AG20443 (cell line): ENCODE results near the gene DLGAP4.
A peak's percentile ranks its signal among the peaks of the same experiment; 100 is the strongest.

Source experiments
- DNase-seq: peaks from one replicate; pipeline ENCODE4 v3.0.0; 2012; ENCODE audit warnings: low spot score, mixed read lengths

The DLGAP4 gene

DNA sequence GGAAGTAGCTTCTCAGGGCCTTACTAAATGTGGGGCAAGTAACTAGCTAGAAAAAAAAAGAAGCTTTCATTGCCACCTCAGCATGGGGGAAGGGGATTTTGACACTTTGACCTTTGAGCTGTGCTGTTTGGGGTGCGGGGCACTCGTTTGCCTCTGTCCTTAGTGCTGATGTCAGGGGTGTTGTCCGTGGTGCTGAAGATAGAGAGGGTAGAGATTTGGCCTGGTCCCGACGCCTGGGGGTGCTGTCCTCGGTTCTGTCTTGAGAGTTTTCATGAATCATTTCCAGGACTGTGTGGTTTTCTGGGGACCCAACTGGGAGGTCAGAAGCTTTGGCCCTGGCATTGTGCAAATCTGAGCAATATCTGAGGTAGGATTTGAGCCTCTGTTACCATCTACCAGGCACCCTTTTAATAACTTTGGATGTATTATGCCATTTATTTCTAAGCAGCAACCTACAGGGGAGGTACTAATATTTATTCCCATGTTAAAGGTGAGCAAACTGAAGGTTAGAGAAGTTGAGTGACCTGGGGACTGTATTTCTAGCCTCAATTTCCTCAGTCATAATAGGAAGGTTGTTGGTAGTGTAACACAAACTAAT lies 78.0 kb downstream of the DLGAP4 start:
- peak; percentile 66 for DNase-seq

GRCh38 chr20:36385503-36385902 lies 79.4 kb downstream of the DLGAP4 start:
- no peak for DNase-seq

DNA sequence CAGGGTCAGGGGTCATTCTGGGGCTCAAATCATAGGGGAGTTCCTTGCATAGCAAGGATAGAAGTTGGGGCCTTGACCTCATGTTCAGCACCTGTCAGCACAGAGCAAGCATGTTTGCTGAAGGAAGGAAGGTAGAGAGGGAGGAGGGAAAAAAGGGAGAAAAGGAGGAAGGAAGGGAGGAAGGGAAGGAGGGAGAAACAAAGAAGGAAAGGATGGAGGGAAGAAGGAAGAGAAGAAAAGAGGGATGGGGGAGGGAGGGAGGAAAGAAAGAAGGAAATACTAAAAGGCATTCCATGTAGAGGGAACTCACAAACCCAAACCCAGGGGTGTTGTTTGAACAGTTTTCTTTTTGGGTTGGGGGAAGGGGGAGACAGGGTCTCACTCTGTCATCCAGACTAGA lies 80.1 kb downstream of the DLGAP4 start:
- no peak for DNase-seq

DNA sequence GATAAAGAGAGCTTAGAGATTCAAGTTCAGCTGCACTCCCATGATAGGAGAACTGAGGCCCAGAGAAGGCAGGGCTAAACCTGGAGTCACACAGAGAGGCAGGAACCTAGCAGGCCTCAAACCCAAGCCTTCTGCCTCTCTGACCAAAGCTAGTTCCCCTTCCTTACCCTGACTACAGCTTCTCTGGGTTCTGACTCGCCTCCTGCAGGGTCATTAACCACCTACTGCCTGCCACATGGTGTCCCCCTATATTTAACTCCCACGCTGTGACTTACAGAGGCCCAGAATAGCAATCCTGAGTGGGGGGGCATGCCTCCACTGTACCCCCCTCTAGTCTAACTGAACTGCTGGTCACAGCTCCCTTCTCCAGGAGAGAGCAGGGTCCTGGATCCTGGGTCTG lies 84.1 kb downstream of the DLGAP4 start:
- DNase-seq: no peak

- DNase-seq: no peak
Measured at GRCh38 chr20:36390719-36391415, 84.7 kb downstream of the DLGAP4 start.

GRCh38 chr20:36391456-36391855 lies 85.3 kb downstream of the DLGAP4 start:
- peak; percentile 40 for DNase-seq

DNA sequence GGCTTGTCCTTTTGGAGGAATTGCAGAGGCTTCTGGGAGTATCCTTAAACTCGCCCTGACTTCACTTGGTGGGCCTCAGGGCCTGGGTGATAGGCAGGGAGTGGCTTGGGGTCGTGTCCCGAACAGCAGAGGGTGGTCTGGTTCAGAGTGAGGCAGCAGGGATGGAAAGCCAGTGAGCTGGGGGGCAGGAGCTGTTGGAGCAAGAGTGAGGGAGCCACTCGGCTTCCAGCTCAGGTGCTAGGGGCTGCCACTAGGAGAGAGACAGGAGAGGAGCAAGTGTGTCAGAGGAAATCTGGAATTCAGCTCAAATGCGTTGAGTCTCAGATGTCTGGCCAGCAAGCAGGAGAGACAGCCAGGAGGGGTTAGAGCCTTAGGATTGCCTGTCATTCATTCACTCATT lies 85.8 kb downstream of the DLGAP4 start:
- no peak for DNase-seq

- no peak for DNase-seq
Measured at GRCh38 chr20:36392989-36393388, 86.8 kb downstream of the DLGAP4 start.

DNA sequence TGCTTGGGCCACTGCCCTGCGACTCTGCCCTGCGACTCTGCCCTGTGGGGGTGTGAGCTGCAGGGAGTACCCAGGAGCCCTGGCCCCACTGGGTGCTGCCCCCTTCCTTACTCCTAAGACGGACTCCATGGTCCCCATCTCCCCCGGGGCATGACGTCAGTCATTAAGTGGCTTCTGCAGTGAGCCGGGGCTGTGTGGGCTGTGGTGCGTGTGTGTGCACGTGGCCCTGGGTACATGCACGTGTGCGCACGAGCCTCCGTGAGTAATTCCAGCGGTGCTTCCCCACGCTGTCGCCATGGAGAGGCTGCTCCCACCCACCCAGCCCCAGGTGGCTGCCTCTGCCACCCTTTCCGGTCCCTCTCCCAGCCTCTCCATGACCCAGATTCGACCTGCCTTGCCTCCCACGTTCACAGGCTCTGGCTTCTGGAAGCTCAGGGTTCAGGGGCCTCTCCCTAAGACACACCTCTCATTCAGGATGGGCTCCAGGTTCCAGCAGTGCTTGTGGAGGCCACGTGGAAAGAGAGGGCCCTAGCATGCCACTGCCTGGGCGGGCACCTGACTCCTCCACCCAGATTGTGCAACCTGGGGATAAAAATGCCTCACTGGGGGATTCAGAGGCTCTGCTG lies 88.3 kb downstream of the DLGAP4 start:
- no peak for DNase-seq

GRCh38 chr20:36396340-36396739 lies 90.2 kb downstream of the DLGAP4 start:
- no peak for DNase-seq

- DNase-seq: no peak
Measured at GRCh38 chr20:36396847-36397630, 90.9 kb downstream of the DLGAP4 start.

DNA sequence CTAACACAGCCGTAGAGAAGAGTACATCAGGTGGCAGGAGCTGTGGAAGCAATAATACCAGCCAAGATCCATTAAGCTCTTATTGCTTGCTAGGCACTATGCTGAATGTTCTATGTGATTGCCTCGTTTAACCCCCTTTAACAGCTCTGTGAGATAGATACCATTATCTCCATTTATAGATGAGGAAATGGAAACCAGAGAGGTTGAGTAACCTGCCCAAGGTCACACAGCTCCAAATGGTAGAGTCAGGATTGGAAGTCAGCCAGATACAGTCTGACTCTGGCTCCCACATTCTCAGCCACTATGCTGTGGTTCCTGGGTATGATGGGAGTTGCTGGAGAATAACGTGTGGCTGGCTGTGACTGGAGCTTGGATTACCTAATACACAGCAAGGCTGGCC lies 92.4 kb downstream of the DLGAP4 start:
- DNase-seq: no peak

- peak; percentile 45 for DNase-seq
Measured at GRCh38 chr20:36399147-36399968, 93.2 kb downstream of the DLGAP4 start.

GRCh38 chr20:36399969-36400545 lies 93.9 kb downstream of the DLGAP4 start:
- DNase-seq: no peak

- no peak for DNase-seq
Measured at GRCh38 chr20:36400909-36401735, 95.0 kb downstream of the DLGAP4 start.

GRCh38 chr20:36402708-36403107 lies 96.6 kb downstream of the DLGAP4 start:
- no peak for DNase-seq

GRCh38 chr20:36404435-36404978 lies 98.4 kb downstream of the DLGAP4 start:
- no peak for DNase-seq

- DNase-seq: no peak
Measured at GRCh38 chr20:36405255-36405654, 99.1 kb downstream of the DLGAP4 start.

GRCh38 chr20:36407199-36407733 lies 101.1 kb downstream of the DLGAP4 start:
- no peak for DNase-seq

DNA sequence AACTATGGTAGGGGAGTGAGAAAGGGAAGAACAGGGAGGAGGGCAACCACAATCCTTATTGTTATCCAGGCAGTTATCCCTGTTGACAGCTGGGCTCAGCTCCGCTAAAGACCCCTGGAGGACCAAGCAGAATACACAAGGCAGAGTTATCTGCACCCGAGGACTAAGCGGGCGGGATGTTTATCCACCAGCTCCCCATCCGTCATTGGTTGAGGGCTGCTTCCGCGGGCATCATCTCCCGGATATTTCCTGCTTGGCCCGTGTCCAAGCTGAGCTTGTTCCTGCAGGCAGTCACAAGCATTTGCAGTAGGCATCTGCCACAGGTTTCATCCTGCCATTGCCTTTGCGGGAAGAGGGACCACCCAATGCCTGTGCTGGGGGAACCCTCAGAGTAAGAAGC lies 102.1 kb downstream of the DLGAP4 start:
- DNase-seq: peak; percentile 55
